AG09319 (cell line): ENCODE results near the gene TFAP2E.

Source experiments
- DNase-seq: peaks from one replicate; pipeline ENCODE4 v3.0.0-alpha.2; 2010; ENCODE audit warnings: low read depth; ENCODE audit errors: extremely low read depth
- TF ChIP-seq, protein P1 (sequence below): IDR thresholded peaks from 2 replicates; pipeline ENCODE4 v1.5.1; 2011; ENCODE audit warnings: low read depth, mild to moderate bottlenecking, inconsistent platforms, low read length, moderate library complexity

TFAP2E gene

DNA sequence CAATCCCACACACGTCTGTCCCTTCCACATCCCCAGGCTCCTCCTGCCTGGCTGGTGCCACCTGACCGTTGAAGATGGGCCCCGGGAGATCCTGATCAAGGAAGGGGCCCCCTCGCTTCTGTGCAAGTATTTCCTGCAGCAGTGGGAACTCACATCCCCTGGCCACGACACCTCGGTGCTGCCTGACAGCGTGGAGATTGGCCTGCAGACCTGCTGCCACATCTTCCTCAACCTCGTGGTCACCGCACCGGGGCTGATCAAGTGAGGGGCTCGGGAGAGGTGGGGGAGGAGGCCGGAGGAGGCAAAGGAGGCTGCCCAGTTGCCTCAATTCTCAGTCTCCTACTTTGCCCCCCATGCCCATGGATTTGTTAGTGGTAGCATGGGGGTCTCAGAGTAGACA, 9.9 kb upstream of the TFAP2E start:
- no peak for DNase-seq
- TF ChIP-seq, protein P1, sequence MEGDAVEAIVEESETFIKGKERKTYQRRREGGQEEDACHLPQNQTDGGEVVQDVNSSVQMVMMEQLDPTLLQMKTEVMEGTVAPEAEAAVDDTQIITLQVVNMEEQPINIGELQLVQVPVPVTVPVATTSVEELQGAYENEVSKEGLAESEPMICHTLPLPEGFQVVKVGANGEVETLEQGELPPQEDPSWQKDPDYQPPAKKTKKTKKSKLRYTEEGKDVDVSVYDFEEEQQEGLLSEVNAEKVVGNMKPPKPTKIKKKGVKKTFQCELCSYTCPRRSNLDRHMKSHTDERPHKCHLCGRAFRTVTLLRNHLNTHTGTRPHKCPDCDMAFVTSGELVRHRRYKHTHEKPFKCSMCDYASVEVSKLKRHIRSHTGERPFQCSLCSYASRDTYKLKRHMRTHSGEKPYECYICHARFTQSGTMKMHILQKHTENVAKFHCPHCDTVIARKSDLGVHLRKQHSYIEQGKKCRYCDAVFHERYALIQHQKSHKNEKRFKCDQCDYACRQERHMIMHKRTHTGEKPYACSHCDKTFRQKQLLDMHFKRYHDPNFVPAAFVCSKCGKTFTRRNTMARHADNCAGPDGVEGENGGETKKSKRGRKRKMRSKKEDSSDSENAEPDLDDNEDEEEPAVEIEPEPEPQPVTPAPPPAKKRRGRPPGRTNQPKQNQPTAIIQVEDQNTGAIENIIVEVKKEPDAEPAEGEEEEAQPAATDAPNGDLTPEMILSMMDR, result no peak

DNA sequence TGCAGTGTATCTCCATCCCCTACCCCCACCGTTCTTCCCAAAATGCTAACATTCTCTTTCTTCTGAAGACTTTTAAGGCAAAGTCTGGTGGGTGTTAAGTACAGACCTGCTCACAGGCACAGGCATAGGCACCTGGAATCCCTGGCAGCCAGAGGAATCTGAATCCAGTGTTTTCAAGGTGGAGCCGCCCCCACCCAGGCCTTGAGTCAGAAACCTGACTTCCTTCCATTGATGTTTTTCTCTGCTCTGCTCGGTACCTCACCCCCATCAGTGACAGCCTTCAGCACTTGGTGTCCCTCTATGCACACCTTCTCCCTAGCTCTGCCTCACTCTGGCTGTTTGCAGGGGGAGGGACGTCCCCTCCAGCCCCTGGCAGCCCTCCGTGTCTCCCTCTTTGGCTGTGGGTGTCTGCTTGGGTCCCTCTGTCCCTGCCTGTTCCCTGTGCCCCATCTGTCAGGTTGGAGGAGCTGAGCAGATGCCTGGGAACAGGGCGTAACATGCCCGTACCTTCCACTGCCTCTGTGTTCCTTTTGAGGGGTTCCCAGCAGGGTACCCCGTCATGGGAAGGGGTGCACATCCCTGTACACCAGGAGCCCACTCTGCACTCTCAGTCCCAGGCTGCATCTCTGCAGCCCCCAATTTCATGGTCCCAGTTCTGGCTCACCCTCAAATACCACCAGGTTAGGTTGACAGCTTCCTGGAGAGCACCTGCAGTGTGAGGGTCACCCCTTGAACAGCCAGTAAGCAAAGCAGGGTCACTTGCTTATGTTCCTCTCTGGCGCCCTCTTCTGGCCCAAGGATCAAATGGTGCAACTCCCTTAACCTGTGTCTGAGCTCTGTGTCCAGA, 8.9 kb upstream of the TFAP2E start:
- DNase-seq, result peak; percentile 57
- TF ChIP-seq, protein P1, result peak; percentile 84

DNA sequence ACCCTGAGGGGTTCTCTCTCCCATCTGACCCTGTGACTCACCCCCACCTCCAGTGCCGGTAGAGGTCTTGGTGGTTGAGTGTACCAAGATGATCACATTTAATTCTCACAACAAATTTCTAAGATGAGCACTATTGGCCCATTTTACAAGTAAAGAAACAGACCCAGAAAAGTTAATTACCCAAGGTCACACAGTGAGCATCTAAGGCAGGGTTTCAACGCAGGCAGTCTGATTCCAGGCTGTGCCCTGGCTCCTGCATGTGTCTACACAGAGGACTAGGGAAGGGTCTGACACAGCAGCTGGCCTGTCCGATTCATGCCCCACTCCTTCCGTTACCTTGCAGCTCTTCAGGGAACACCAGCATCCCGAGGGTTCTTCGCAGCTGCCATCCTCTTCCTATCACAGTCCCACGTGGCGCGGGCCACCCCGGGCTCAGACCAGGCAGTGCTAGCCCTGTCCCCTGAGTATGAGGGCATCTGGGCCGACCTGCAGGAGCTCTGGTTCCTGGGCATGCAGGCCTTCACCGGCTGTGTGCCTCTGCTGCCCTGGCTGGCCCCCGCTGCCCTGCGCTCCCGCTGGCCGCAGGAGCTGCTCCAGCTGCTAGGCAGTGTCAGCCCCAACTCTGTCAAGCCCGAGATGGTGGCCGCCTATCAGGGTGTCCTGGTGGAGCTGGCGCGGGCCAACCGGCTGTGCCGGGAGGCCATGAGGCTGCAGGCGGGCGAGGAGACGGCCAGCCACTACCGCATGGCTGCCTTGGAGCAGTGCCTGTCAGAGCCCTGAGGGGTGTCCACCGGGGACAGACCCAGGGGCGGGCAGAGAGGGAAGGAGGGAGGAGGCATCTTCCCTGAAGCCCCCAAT, 8.0 kb upstream of the TFAP2E start:
- TF ChIP-seq, protein P1, result no peak
- DNase-seq, result no peak

DNA sequence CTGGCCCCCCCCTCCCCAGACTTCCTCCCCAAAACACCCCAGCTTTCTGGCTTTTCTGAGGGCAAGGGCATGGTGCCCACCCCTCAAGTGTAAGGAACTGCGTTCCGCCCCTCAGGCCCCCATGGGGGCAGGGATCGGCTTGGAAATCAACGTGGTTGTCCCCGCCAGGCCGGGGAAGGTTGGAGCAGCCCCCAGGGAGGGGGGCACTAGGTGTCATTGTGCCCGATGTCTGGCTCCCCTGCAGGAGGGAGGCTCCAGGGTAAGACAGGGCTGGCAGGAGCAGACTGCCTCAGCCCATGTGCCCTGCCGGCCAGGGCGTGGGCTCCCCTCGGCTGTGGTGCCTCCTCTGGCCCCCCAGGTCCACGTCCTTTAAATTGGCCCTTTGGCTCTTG, 7.4 kb upstream of the TFAP2E start:
- no peak for DNase-seq
- TF ChIP-seq, protein P1, result no peak

DNA sequence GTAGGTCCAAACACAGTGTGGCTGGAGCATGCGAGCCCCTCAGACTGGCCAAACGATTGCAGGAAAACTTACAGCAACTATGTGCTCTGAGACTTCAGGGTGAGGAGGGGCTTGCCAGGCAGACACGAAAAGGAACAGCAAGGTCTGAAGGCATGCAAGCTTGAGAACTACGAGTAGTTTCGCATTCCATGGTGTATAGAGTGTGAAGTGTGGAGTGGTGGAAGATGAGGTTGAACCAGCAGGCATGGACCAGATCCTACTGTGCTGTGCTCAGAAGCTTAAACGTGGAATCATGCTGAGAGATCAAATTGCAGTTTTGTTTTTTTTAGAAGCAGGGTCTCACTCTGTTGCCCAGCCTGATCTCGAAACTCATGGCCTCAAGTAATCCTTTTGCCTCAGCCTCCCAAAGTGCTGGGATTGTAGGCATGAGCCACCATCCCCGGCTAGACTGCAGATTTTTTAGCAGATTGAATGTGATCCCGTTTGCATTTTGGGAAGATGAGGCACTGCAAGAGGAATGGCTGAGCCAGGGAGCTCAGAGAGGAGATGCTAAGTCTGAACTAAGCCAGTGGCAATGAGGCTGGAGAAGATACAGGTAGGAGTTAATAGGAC, 5.1 kb upstream of the TFAP2E start:
- TF ChIP-seq, protein P1, result no peak
- no peak for DNase-seq

DNA sequence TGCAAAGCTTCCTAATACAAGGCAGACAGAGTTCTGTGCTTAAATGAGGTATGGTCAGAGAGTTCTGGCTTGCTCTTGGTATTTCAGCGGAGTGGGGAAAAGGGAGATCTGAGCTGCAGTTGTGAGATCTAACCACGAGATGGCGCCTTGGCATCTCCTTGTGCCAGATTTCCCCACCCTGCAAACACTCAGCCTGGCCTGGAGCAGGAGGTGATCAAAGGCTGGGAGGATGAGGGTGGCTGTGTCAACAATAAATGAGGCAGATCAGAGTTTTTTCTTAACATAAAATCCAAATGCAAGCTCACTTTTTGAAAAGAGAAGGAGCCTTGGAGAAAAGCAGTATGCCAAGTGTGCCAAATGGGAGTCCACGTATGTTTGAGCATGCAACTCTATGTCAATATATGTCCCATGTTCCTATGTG, 4.1 kb upstream of the TFAP2E start:
- TF ChIP-seq, protein P1, result peak; percentile 88
- peak; percentile 11 for DNase-seq
